ENCODE results near the gene RPS18. TPM values are rescaled to one million over a fixed set of nuclear protein-coding genes. Genes with fewer than 3 reads are reported as not detected.

Gene RPS18
- total and polyA plus RNA-seq, 9 of the 15 experiments (the other 6 are each of a cell fraction or from before 2014, with no cell fraction given), result 5,023 to 17,516 (median 8,131) TPM

GRCh38 chr6:33272275-33273128 lies 627 bp downstream of the RPS18 start (continued):
- no peak for TF ChIP-seq ATF1 (CRISPR knock-in tag; IDR thresholded peaks at IDR 0.05)
- TF ChIP-seq ATF1 (tag; IDR thresholded peaks at IDR 0.05), result no peak
- TF ChIP-seq EWSR1 (IDR thresholded peaks at IDR 0.05; ENCODE audit: borderline replicate concordance, low read depth, partially characterized antibody), result no peak
- TF ChIP-seq NCOA2 (IDR thresholded peaks at IDR 0.05; ENCODE audit: partially characterized antibody in 2 of 2), result no peak
- 0 out of 2 replicates have a peak, but pooled peaks have one; percentile 0 for TF ChIP-seq ZNF57 (CRISPR knock-in tag; IDR thresholded peaks at IDR 0.05)
- TF ChIP-seq SRSF9 (IDR thresholded peaks at IDR 0.05; ENCODE audit: borderline replicate concordance, low read depth, low read length), result no peak
- TF ChIP-seq ZNF263 (CRISPR knock-in tag; IDR thresholded peaks at IDR 0.05; ENCODE audit: borderline replicate concordance), result no peak
- TF ChIP-seq TRIM24 (IDR thresholded peaks at IDR 0.05), result no peak
- TF ChIP-seq ZNF354B (CRISPR knock-in tag; IDR thresholded peaks at IDR 0.05), result no peak
- peak; percentile 4; the same call in 1 of the 2 replicates for TF ChIP-seq CHD2 (IDR thresholded peaks at IDR 0.05; ENCODE audit: low read depth, low read length)
- TF ChIP-seq BRD9 (IDR thresholded peaks at IDR 0.05; ENCODE audit: low read depth, partially characterized antibody), result no peak
- TF ChIP-seq NR3C1 (CRISPR knock-in tag; IDR thresholded peaks at IDR 0.05), result no peak
- no peak for TF ChIP-seq KLF1 (tag; IDR thresholded peaks at IDR 0.05)
- TF ChIP-seq, protein P1, sequence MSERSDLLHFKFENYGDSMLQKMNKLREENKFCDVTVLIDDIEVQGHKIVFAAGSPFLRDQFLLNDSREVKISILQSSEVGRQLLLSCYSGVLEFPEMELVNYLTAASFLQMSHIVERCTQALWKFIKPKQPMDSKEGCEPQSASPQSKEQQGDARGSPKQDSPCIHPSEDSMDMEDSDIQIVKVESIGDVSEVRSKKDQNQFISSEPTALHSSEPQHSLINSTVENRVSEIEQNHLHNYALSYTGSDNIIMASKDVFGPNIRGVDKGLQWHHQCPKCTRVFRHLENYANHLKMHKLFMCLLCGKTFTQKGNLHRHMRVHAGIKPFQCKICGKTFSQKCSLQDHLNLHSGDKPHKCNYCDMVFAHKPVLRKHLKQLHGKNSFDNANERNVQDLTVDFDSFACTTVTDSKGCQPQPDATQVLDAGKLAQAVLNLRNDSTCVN (CRISPR knock-in tag; IDR thresholded peaks at IDR 0.05), result no peak
- TF ChIP-seq CHD1 (IDR thresholded peaks at IDR 0.05; ENCODE audit: low read length), result peak; percentile 99
- no peak for TF ChIP-seq NFE2 (IDR thresholded peaks at IDR 0.05; ENCODE audit: low read depth)
- TF ChIP-seq DNMT1 (IDR thresholded peaks at IDR 0.05), result no peak
- TF ChIP-seq ZNF696 (CRISPR knock-in tag; conservative IDR thresholded peaks at IDR 0.05), result no peak
- no peak for TF ChIP-seq DPF2 (IDR thresholded peaks at IDR 0.05)
- TF ChIP-seq MEF2A (IDR thresholded peaks at IDR 0.05; ENCODE audit: control insufficient read depth, low read depth, low read length), result 0 out of 2 replicates have a peak, but pooled peaks have one; percentile 14
- TF ChIP-seq MEF2D (tag; conservative IDR thresholded peaks at IDR 0.05; ENCODE audit: low read depth), result no peak
- TF ChIP-seq TSC22D4 (tag; IDR thresholded peaks at IDR 0.05), result no peak
- no peak for TF ChIP-seq RBM34 (IDR thresholded peaks at IDR 0.05; ENCODE audit: borderline replicate concordance, insufficient read depth, low read length)
- TF ChIP-seq BRCA1 (IDR thresholded peaks at IDR 0.05), result no peak
- no peak for TF ChIP-seq BRCA1 (CRISPR knock-in tag; IDR thresholded peaks at IDR 0.05)
- no peak for TF ChIP-seq HEY1 (CRISPR knock-in tag; IDR thresholded peaks at IDR 0.05; ENCODE audit: borderline replicate concordance)
- no peak for TF ChIP-seq ZNF280B (CRISPR knock-in tag; IDR thresholded peaks at IDR 0.05)
- no peak for TF ChIP-seq ZNF436 (CRISPR knock-in tag; IDR thresholded peaks at IDR 0.05)
- no peak; a peak in 1 of 4 replicates for TF ChIP-seq RCOR1 (IDR thresholded peaks at IDR 0.05; ENCODE audit: borderline replicate concordance in 1 of 2, low read depth in 2 of 2, low read length in 2 of 2)
- TF ChIP-seq POLR2G (IDR thresholded peaks at IDR 0.05; ENCODE audit: low read depth, low read length), result peak; percentile 5; the same call in 1 of the 2 replicates

Data from K562 (cell line).